ENCODE measurements around the gene JPH3.

Gene JPH3

DNA sequence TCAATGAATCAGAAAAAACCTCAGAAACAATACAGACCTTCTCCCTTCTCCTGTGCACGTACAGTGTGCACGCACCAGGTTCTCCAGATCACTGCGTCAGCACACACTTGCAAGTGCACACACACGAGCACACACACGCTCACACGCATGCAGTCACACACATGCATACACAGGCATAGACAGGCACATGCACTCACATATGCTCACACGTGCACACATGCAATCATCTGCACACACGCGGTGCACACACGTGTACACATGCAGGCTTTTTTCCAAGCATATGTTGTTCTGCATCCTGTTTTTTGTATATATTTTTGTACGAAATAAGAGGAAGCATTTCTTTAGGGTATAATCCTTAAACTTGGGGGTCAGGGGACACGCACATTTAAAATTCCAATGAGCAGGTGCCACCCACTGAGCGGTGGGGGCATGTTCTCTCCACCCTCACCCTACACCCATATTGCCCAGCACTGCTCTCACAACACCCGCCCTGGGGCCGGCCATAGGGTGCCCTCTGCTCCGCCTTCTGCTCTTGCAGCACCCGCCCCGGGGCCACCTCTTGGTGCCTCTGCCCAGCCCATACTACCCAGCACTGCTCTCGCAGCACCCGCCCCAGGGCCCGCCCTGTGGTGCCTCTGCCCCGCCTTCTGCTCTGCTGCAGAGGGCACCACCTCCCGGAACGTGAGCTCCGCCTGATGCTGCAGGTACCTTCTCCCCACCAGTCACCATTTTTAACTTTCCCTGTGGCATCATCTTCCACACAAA, 142.6 kb downstream of the JPH3 start:
- peak; percentile 56 for DNase-seq

DNA sequence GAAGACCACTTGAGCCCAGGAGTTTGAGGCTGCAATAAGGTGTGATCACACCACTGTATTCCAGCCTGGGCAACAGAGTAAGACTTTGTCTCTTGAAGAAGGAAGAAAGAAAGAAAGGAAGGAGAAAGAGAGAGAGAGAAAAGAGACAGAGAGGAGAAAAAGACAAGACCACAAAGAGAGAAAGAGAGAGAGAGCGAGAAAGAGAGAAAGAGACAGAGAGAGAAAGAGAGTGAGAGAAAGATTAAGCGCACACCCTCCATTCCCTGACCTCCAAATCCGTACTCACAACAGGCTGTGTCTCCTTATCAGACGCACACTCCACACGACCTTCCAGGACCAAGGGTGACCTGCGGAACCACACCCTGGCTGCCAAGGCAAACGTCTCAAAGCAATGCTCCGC, 143.9 kb downstream of the JPH3 start:
- no peak for DNase-seq

Data from hematopoietic multipotent progenitor cell treated with erythropoietin and hydrocortisone succinate and interleukin-3 and kit ligand, for 8 days (in vitro differentiated cells).